ENCODE measurements around the gene SLC12A3.

Gene SLC12A3, protein sequence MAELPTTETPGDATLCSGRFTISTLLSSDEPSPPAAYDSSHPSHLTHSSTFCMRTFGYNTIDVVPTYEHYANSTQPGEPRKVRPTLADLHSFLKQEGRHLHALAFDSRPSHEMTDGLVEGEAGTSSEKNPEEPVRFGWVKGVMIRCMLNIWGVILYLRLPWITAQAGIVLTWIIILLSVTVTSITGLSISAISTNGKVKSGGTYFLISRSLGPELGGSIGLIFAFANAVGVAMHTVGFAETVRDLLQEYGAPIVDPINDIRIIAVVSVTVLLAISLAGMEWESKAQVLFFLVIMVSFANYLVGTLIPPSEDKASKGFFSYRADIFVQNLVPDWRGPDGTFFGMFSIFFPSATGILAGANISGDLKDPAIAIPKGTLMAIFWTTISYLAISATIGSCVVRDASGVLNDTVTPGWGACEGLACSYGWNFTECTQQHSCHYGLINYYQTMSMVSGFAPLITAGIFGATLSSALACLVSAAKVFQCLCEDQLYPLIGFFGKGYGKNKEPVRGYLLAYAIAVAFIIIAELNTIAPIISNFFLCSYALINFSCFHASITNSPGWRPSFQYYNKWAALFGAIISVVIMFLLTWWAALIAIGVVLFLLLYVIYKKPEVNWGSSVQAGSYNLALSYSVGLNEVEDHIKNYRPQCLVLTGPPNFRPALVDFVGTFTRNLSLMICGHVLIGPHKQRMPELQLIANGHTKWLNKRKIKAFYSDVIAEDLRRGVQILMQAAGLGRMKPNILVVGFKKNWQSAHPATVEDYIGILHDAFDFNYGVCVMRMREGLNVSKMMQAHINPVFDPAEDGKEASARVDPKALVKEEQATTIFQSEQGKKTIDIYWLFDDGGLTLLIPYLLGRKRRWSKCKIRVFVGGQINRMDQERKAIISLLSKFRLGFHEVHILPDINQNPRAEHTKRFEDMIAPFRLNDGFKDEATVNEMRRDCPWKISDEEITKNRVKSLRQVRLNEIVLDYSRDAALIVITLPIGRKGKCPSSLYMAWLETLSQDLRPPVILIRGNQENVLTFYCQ

DNA sequence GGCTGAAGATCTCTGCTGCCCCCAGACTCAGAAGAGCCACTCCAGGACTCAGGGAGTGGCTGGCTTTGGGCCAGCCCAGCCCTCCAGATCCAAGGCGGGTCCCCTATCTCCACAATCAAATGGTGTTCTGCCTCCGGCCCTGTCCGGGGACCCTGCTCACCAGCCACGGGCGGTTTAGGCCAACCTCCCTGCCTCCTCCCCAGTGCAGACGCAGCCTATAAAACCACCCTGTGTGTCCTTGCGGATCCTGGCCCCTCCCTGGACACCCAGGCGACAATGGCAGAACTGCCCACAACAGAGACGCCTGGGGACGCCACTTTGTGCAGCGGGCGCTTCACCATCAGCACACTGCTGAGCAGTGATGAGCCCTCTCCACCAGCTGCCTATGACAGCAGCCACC is at the start of gene SLC12A3:
Gene SLC12A3 (plus strand): TSS at position 248 of the 400 bp plus-strand sequence. CDS start 29 bp downstream, at position 277.
- no peak for DNase-seq (ENCODE audit: low read depth)

DNA sequence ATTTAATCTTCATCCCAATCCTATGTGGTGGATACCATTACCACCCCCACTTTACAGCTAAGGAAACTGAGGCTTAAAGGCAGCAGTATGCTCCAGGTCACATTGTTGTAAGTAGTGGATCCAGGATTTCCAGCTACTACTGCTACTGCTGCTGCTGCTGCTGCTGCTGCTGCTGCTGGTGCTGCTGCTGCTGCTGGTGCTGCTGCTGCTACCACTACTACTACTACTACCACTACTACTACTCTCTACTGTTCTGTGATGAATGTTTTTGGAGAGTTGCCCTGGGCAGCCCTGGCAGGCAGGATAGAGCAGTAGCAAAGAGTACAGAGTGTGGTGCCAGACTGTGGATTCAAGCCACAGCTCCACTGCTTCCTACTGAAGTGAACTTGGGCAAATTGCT is 49.3 kb upstream of the SLC12A3 start:
- no peak for DNase-seq (ENCODE audit: low read depth)

DNA sequence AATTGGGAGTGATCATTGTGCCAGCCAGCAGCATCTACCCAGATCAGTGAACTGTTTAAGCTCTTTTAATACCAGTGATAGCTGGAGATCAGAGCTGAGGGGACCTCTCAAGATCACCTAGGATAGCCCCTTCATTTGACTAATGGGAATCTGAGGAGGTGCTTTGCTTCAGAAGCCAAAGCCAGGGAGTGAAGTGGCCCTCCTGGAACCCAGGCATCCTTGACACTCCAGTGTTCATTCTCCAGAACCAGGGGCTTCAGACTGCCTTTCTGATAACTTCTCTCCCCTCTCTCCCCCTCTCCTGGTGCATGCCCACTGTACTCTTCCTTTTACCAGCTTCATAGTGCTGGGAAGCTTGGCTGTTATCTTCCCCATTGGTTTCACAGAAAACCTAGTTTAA is 48.0 kb upstream of the SLC12A3 start:
- DNase-seq (ENCODE audit: low read depth) = no peak

DNA sequence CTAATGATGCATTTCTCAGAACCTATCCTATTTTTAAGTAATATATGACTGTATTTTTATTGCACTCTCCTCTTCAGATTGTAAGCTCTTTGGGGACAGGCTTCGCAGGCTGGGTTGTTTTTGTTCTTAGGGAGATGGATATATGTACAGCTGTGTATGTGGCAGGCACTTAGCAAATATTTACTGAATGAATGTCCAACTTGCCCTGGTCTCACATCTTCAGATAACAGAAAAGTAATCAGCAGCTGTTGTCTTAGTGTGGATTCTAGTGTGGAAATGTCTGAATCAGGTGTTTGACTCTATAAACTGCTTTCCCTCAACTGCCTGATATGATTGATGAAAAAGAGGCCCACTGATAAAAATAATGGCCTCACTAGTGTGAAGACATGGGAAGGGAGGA is 47.1 kb upstream of the SLC12A3 start:
- DNase-seq (ENCODE audit: low read depth) = no peak

DNA sequence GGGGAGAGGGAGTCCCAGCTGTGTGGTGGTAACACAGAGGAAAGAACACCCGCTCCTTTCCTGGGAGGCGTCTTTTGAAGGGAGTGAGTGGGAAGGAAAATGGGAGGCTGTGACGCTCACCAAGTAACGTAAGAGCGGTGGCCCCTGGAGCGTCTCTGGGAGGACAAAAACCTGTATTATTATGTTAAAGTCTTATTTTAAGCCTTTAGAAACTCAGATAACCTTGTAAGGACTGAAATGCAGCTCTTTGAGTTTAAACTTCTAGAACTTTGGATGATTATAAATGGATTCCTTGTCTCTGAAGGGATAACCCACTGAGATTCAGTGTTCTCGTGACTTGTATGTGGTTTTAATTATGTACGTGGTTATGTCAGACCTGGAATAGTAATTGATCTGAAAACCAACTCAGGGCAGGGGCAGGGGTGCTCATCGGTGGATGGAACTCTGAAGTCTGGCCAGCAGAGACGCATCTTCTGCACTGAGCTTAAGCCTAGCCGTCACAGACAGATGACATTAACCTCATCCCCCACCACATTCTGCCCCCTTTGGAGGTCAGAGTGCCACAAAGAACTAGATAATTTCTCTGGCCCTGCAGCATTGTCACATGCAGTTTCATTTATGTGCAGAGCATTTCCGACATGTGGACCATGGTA is 41.8 kb upstream of the SLC12A3 start:
- DNase-seq (ENCODE audit: low read depth) = no peak

DNA sequence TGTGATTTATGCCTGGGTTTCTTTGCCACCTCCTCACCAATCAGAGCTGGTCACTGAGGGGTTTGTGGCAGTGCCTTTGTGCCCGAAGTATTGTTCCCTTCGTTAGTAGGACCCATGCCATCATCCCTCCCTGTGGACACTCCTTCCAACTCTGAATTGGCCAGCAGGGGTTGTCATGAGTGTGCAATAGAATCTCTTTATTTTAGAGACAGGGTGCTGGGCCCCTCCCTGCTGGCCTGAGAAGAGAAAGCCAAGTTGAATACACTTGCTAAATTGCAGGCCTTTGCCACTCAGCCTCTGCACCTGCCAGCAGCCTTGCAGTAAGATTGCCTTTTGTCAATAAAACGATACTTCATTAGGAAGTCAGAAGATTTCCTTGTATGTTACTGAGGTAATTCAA is 40.7 kb upstream of the SLC12A3 start:
- no peak for DNase-seq (ENCODE audit: low read depth)

DNA sequence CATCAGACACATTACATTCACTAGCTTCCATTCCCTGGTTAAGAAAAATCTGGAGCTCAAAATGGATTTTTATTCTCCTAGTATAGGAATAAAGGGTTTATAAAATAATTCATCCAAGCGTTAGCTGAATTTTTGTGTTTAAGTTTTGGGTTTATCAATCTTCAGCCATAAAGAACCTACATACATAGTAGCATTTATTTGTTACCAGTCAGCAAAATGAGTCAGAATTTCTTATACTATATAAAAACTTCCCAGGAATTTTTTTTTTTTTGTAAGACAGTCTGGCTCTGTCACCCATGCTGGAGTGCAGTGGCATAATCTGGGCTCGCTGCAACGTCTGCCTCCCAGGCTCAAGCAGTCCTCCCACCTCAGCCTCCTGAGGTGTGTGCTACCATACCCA is 40.2 kb upstream of the SLC12A3 start:
- DNase-seq (ENCODE audit: low read depth) = no peak

DNA sequence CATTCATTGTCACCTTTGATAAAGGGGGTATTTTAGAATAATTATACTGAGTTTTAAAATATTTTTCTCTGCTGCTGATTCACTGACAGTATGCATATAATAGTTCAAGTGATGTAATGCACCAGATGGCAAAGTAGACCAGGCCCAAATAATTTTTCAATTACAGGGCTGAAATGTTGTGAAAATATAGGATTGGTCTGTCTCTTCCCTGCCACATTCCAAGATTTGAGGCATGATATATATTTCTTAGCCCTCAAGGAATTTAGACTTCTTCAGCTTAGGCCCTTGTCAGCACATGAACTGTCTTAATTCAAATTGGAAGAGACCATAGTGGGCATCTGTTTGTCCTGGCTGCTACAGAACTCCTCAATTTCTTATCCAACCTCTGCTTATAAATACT is 39.2 kb upstream of the SLC12A3 start:
- no peak for DNase-seq (ENCODE audit: low read depth)

DNA sequence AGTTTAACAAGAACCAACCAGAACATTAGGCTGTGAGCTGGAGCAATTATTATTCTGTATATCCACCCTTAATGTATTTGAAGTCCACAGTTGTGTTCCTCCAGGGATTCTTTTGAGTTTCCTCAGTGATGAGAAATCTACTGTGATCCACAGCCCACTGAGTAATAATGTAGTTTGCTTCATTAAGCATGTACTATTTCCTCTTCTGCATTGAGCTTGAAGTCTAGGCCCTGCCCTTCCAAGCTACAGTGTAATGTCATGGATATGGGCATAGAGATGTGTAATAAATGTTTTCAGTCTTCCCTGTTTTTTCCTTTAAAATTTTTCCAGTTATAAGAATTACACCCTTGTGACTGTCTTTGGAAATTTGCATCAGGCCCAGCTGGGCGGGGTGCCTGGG is 36.4 kb upstream of the SLC12A3 start:
- DNase-seq (ENCODE audit: low read depth) = no peak

DNA sequence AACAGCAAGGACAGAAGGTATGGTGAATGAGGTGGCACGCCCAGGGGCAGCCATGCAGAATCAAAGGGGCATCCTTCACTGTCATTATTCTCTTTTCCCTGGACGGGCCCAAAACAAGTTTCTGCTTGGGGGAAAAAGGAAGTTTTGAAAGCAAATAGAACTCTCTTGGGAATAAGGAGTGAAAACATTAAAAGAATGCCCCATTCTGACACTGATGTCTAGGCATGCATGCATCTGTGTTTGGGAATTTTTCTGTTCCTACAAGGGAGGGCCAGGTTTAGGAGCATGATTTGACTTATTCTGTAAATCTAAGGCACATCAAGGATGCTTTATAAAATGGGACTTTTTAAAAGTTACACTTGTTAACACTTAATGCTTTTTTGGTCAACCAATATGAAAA is 34.3 kb upstream of the SLC12A3 start:
- no peak for DNase-seq (ENCODE audit: low read depth)

DNA sequence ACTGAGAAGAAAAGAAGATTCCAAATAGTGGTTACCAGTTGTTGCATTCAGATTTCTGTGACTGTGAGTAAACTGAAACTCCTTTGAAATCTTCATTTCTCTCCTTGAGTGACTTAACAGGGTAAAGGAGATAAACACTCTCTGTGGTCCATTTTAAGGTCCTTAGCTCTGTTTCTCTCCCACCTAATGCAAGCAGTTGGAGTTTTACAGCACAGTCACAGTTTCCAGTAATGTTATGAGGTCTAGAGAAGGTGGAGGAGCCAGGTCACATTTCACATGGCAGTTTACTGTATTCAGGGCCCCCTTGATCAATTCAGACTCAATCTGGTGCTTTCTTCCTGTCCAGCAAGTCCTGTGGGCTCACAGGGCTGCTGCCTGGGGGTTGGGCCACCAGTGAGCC is 32.2 kb upstream of the SLC12A3 start:
- no peak for DNase-seq (ENCODE audit: low read depth)

DNA sequence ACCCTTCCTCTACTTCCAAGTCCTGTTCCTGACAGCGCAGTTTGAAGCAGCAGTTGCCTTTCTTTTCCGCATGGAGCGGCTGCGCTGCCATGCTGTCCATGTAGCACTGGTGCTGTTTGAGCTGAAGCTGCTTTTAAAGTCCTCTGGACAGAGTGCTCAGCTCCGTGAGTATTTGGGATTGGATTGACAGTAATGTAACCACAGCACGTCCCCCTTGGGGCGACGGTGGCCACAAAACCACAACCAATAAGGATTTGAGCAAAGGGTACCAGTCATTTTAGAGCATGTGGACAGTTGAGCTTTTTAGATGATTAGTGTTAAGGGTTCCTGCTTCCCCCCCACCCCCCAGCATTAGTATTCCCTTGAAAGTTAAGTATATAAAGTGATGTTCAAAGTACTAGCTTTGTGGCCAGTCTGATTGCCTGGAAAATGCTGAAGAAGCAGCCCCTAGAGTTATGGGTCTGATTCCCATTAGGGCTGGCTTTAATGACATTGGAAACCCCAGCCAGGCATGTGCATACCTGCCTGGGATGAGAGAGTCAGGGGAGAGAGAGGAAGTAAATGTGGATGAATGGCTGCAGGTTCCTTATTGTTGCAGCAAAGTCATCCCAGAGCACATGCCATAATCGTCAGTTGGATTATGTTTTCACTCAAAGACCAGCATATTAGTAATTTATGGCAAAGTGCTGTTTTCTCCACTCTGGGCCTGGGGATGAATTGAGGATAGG is 31.6 kb upstream of the SLC12A3 start:
- no peak for DNase-seq (ENCODE audit: low read depth)

DNA sequence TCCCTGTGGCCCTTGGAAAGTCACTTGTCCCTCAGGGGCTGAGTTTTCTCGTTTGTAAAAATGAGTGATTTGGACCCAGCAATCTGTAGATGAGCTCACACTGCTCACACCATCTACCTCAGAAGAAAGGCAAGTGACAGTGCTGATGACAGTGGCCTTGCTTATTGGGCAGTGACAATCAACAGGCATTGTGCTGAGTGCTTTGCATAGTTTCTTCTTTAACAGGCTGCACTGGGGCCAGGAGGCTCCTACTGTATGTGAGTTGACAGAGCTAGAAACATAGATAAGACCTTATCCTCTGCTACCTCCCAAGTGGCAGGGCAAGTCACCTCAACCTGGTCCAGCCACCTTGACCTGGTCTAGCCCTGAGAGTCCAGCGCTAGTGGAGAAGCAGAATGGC is 29.7 kb upstream of the SLC12A3 start:
- no peak for DNase-seq (ENCODE audit: low read depth)

DNA sequence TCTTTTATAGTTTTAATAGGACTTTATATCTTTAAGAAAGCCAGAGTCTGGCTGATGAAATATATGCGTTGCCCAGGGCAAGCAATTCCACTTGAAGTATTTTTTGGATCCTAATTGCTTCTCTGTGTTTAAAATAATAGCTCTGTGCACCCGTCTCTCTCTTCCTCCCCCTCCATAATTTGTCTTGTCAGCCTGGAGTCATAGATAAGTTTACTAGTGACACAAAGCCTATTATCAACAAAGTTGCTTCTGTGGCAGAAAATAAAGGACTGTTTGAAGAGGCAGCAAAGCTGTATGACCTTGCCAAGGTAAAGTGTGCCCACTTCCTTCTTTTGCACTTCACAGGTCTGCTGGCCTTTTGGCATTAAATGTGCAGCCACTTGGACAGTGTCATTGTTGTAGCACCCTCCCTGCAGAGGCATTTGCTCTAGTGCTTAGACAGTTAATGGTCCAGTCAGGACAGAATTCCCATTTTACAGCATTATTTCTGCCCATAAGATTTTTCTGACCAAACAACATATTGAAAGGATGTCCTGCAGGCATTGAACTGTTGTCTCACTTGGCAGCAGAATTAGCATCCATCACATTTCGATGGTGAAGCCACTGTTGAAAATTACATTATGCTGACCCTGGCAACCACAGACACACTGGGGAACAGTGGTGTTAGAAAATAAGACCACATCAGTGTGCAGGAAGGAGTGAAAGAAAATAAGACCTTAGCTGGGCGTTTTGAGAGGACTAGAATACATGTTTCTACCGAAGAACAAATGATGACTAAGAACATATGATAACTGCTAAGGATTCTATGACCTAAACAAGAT is 28.4 kb upstream of the SLC12A3 start:
- no peak for DNase-seq (ENCODE audit: low read depth)

DNA sequence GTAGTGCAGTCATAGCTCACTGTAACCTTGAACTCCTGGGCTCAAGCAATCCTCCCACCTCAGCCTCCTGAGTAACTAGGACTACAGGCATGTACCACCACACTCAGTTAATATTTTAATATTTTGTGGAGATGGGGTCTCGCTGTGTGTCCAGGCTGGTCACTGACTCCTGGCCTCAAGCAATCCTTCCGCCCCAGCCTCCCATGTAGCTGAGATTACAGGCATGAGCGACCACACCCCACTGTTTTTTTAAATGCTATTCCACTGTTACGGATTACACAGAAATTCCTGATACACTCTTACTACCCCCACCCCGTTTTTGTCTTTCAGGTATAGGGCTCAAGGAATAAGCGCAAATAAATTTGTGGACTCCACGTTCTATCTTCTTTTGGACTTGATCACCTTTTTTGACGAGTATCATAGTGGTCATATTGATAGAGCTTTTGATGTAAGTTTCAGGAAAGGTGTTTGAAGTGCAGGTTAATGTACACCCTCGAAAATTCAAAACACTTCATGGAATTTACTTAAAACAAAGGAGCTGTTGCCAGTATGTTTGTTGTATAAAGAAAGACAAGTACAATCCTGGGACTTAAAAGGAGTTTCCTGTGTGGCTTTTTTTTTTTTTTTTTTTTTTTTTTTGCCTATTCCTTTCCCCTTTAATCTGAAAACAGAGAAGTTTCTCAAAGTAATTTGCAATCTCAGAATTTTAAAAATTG is 26.2 kb upstream of the SLC12A3 start:
- no peak for DNase-seq (ENCODE audit: low read depth)

DNA sequence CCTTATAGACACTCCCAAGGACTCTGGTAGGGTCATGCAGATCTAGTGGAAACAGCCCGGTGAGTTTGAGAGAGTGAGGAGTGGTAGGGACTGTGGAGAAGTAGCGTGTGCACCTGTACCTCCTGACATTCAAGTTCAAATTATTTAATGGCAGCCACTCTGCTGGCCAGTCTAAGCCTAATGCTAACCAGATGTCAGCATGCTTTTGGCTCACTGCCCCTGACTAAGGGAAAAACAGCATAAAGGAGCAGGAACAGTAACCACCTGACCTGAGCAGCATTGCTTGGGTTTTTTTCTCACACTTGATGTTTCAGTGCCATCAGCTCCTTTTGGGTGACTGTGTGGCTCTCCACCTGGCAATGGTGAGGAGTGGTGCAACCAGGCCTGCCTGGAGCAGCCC is 23.8 kb upstream of the SLC12A3 start:
- no peak for DNase-seq (ENCODE audit: low read depth)

DNA sequence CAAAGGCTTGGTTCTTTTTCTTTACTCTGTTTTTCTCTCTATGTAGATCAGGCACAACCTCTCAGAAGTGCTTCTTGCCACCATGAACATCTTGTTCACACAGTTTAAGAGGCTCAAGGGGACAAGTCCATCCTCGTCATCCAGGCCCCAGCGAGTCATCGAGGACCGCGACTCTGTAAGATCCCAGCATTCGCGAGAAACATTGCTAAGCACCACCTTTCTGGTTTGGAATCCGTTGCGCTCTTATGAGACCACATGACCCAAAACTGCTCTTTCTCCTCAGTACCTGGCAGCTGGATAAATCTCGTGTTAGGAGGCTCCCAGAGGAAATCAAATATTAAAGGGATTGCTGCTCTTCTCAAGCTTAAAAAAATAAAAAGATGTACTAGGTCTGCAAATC is 23.3 kb upstream of the SLC12A3 start:
- no peak for DNase-seq (ENCODE audit: low read depth)

DNA sequence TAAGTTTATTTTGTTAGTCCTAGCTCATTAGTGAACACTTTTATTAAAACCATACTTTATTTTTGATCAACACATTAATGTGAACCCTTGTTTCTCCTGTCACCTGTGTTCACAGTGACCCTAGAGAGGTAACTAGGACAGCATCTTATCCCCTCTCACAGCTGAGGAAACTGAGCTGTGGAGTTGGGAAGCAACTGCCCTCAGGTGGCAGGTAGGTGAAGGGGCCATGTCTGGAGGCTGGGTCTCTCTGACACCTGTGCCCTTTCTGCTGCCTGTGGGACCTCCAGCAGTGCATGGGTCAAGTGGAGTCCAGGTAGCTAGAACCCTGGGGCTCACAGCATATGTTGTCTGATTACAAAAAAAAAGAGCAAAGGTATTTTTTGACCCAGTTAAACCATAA is 22.9 kb upstream of the SLC12A3 start:
- no peak for DNase-seq (ENCODE audit: low read depth)

DNA sequence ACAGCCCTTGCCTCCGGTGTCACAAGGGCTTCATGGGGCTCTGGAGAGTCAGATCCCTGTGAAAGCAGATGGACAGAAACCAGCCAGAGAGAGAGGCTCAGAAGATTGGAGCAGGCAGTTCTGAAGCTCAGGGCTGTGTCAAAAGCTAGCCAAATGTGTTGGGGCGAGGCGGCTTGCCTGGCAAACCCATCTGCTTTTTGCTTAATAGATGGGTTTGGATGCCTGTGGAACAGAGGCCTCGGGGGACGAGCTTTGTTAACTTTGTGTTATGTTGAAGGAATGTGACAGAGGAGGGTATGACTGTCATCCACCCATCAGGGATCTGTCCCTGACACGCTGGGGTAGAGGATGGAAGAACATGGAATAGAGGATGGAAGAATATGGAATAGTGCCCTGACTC is 21.0 kb upstream of the SLC12A3 start:
- no peak for DNase-seq (ENCODE audit: low read depth)

DNA sequence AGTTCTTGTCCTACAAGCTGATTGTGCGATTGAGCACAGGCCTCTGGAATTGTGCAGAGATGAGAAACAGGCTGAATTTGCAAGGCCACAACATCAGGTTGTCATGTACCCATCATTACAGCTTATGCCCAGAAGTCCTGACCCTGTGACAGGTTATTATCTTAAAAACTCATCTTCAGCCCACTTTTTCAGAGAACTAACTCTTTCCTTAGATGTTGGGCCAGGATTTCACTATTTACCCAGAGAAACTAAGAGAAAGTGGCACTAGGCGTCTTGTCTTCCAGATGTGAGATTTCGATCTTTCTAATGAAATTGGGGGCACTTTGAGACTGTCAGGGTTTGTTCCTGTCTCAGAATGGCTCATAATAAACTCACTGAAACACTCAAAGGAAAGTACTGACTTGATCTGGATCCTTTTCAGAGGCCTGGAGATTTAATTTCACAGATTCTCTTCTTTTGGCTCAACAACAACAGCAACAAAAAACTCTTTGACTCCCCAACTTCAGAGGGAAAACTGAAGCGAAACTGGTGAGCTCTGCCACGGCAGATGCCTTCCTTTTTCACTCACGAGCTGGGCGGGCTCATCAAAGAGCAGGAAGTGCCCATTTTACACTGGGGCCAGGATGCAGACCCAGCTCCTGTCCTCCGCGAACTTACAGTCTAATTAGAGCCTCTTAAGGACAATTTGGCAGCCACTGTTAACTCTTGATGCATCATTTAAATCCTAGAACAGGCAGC is 17.7 kb upstream of the SLC12A3 start:
- no peak for DNase-seq (ENCODE audit: low read depth)
